Measurements from ENCODE around the gene LAMP5. TPM values are rescaled to one million over a fixed set of nuclear protein-coding genes. Genes with fewer than 3 reads are reported as not detected.

Gene LAMP5
- polyA plus RNA-seq (ENCODE audit: insufficient read length in 3 of 3): 1 to 10 TPM; 7.2 to 8.0 (median 7.5) TPM
- long read RNA-seq, donor 1: 0 reads
- long read RNA-seq, donor 2: 0 reads
- long read RNA-seq, donor 3, partial matches to known transcripts: 0 of 1 reads
- long read RNA-seq, donor 3, other reads (novel, unspliced or antisense): 0 of 1 reads
- long read RNA-seq, donor 4: 0 reads
- long read RNA-seq, donor 5, partial matches to known transcripts: 18 of 22 reads
- long read RNA-seq, donor 5, other reads (novel, unspliced or antisense): 0 of 22 reads
- long read RNA-seq, donor 6: 0 reads
- long read RNA-seq, donor 7, transcript LAMP5-201 (6 exons, 2,039 nt): major isoform, 5 of 5 reads
- long read RNA-seq, donor 7, partial matches to known transcripts: 0 of 5 reads
- long read RNA-seq, donor 7, other reads (novel, unspliced or antisense): 0 of 5 reads
- long read RNA-seq, donor 8, partial matches to known transcripts: 0 of 2 reads
- long read RNA-seq, donor 8, other reads (novel, unspliced or antisense): 0 of 2 reads
- long read RNA-seq, donor 9, partial matches to known transcripts: 0 of 2 reads
- long read RNA-seq, donor 9, other reads (novel, unspliced or antisense): 0 of 2 reads
- long read RNA-seq, donor 10, partial matches to known transcripts: 6 of 10 reads
- long read RNA-seq, donor 10, other reads (novel, unspliced or antisense): 0 of 10 reads
- long read RNA-seq, donor 11, partial matches to known transcripts: 0 of 1 reads
- long read RNA-seq, donor 11, other reads (novel, unspliced or antisense): 0 of 1 reads
- long read RNA-seq, donor 12, partial matches to known transcripts: 0 of 1 reads
- long read RNA-seq, donor 12, other reads (novel, unspliced or antisense): 0 of 1 reads
- long read RNA-seq, donor 13, partial matches to known transcripts: 0 of 5 reads
- long read RNA-seq, donor 13, other reads (novel, unspliced or antisense): 0 of 5 reads
- long read RNA-seq, donor 14: 0 reads
- long read RNA-seq, donor 15, partial matches to known transcripts: 0 of 1 reads
- long read RNA-seq, donor 15, other reads (novel, unspliced or antisense): 0 of 1 reads
- long read RNA-seq, donor 16, partial matches to known transcripts: 0 of 3 reads
- long read RNA-seq, donor 16, other reads (novel, unspliced or antisense): 0 of 3 reads

DNA sequence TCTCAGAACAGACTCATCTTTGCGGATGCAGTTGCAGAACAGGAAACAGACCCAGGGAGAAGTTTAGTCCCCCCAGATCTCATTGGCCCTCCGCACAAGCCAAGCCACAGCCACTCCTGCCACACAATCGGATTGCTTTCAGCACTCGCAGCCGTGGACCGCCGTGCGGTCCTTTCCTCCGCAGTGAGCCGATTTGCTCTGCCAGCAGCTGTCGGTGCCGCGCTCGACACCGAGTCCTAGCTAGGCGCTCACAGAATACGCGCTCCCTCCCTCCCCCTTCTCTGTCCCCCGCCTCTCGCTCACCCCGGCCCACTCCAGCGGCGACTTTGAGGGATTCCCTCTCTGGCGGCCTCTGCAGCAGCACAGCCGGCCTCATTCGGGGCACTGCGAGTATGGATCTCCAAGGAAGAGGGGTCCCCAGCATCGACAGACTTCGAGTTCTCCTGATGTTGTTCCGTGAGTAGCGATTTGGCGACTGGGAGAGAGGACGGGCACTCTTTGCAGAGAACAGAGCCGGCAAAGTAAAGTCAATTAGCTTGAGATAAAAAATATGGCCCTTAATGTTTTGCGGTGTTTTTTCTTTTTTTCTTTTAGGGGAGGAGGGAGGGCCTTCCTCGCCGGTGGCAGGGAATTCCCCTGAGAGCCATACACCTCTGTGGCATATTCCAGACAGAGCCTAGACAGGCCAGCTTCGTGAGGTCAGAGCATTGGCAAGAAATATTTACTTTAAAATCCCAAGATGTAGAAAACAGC, at the start of gene LAMP5:
LAMP5 (plus strand) TSS at position 130 of the 753 bp plus-strand sequence; CDS start at position 393, 263 bp downstream.
- DNase-seq (ENCODE audit: extremely low read depth in 1 of 11, low read depth in 9 of 11, low spot score in 4 of 11): peak in 7 of 11 donors; percentile 59 to 71 (median 63)

DNA sequence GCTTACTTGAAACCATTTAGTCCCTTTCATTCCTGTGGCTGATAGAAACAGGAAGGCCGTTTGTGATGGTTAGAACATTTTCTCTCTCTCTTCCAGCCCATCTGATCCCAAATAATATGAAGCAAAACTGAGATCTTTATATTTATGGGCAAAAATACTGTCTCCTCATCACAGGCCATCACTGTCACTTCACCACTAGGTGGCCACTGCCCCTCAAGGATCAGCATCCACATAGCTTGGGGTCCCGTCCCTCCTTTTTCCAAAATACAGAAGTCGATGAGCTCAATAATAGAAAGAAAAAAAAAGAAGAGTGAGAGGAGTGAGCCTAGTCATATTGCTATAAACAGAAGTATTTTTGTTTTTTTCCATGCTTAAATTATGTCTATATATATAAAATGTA, 46.4 kb upstream of the LAMP5 start:
- no peak for DNase-seq (ENCODE audit: extremely low read depth in 1 of 11, low read depth in 9 of 11, low spot score in 4 of 11)

- no peak for DNase-seq (ENCODE audit: extremely low read depth in 1 of 11, low read depth in 9 of 11, low spot score in 4 of 11)
Observed at GRCh38 chr20:9474835-9475415, 39.5 kb upstream of the LAMP5 start.

DNA sequence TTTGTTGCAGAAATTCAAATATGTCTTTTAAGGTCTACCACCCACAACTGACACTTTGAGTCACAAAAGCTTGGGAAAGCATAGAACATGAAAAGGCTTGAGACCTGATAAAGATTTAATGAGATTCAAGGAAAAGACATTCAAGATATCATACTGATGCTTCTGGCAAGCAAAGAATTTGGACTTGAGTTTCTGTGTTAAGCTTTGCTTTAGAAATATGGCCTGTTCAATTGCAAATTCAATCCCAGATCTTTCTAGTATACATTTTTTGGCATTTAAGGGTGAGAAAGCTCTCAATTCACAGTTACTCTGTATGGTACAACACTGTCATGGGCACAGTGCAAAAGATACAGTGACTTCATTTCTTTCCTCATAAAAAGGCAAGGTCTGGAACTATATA, 38.9 kb upstream of the LAMP5 start:
- DNase-seq (ENCODE audit: extremely low read depth in 1 of 11, low read depth in 9 of 11, low spot score in 4 of 11): no peak

DNA sequence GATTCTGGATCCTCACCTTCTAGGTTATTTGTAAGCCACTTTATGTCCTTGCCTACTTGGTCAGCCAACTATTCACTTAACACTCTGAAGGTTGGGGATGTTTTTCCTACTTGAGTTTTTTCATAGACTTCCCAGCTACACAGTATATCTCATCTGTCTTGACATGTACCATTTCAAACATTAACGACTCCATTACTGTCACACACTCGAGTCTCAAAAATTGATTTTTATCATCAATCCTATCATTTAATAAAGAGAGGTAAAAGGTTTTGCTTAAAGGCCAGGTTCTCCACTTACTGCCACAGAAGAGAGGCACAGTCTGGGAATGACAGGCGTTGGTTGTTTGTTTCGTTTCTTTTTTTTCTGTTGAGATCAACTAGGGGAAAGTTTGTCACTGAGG, 38.2 kb upstream of the LAMP5 start:
- DNase-seq (ENCODE audit: extremely low read depth in 1 of 11, low read depth in 9 of 11, low spot score in 4 of 11): no peak

- DNase-seq (ENCODE audit: extremely low read depth in 1 of 11, low read depth in 9 of 11, low spot score in 4 of 11): no peak
Observed at GRCh38 chr20:9476637-9477036, 37.8 kb upstream of the LAMP5 start.

GRCh38 chr20:9478771-9479170, 35.6 kb upstream of the LAMP5 start:
- no peak for DNase-seq (ENCODE audit: extremely low read depth in 1 of 11, low read depth in 9 of 11, low spot score in 4 of 11)

- no peak for DNase-seq (ENCODE audit: extremely low read depth in 1 of 11, low read depth in 9 of 11, low spot score in 4 of 11)
Observed at GRCh38 chr20:9480066-9480465, 34.3 kb upstream of the LAMP5 start.

DNA sequence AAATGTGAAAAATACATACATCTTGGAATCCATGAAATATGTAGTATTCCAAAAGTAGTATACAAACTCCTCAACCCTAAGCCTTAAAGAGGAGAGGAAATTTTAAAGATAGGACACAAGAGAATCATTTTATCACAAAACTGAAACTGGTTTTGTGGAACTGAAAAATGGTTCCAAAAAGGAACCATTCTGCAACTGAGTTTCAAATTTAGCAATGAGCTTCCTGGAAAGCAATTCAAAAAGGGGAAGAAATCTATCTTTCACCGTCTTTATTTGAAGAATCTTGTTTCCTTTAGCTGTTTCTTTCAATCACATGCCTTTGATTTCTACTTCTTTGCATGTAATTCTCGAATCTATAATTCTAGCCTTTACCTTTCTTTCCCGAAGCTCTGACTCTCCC, 32.2 kb upstream of the LAMP5 start:
- no peak for DNase-seq (ENCODE audit: extremely low read depth in 1 of 11, low read depth in 9 of 11, low spot score in 4 of 11)

DNA sequence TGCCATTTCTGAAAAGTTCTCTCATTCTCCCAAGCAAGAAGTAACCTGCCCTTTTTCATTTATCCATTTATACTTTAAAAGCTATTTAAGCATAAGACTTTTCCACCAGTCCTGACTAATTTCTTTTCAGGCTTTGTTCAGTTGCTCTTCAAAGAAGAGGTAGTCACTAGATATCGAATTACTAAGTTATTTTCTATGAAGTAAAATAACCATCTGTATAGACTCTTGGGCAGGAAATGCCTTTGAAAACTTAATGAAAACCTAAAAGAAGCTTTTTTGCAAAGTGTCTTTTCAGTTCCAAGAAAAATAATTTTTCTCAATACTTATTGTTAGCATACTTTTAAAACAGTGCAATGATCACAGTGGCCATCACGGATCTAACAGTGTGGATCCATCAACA, 31.3 kb upstream of the LAMP5 start:
- DNase-seq (ENCODE audit: extremely low read depth in 1 of 11, low read depth in 9 of 11, low spot score in 4 of 11): no peak

GRCh38 chr20:9485614-9486340, 28.6 kb upstream of the LAMP5 start:
- DNase-seq (ENCODE audit: extremely low read depth in 1 of 11, low read depth in 9 of 11, low spot score in 4 of 11): no peak

DNA sequence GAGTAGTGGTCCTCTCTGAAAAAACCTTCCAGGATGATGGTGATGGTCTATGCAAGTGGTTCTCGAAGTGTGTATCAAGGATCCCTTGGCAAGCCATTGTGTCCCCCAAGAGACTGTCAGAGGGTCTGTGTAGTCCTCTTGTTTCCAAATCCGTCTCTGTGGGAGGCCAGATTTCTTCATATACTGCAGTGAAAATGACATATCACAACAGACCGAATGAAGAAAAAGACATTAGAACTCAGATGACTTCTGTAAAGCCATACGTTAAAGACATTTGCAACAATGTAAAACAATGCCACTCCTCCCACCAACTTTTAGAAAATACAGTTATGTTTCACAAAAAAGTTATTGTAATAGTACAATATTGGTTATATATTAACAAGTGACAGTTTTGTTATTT, 27.2 kb upstream of the LAMP5 start:
- no peak for DNase-seq (ENCODE audit: extremely low read depth in 1 of 11, low read depth in 9 of 11, low spot score in 4 of 11)

GRCh38 chr20:9488063-9488462, 26.3 kb upstream of the LAMP5 start:
- DNase-seq (ENCODE audit: extremely low read depth in 1 of 11, low read depth in 9 of 11, low spot score in 4 of 11): no peak

DNA sequence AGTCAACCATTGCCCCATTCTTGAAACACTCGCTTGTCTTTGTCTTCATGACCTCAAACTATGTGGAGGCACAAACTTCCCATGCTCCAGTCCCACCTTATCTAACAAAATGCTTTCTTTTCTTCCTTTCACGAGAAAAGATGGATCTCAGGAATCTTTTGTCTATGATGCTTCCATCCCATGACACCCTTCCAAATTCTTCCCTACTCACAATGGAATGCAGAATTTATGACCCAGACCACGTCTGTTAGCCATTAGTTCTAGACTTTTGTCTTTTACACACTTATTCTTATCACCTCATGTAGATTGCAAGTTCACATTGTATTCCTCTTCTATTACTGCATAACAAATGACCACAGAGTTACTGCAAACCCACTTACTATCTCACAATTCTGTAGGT, 24.2 kb upstream of the LAMP5 start:
- DNase-seq (ENCODE audit: extremely low read depth in 1 of 11, low read depth in 9 of 11, low spot score in 4 of 11): no peak

- DNase-seq (ENCODE audit: extremely low read depth in 1 of 11, low read depth in 9 of 11, low spot score in 4 of 11): no peak
Observed at GRCh38 chr20:9490631-9491030, 23.8 kb upstream of the LAMP5 start.

DNA sequence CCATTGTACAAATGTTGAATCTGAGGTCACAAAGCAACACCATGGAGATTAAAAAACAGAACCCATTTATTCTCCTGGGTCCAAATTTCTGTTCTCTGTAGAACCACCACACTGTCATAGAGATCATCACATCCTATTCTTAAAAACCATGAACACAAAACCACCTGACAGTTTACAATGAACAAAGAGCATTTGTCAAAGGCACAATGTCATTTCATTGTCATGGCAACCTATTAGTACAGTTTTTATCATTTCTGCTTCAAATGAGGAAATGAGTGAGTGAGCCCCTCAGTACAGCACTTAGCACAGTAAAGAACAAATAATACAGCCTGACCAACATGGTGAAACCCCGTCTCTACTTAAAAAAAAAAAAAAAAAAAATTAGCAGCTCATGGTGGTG, 23.1 kb upstream of the LAMP5 start:
- DNase-seq (ENCODE audit: extremely low read depth in 1 of 11, low read depth in 9 of 11, low spot score in 4 of 11): no peak

DNA sequence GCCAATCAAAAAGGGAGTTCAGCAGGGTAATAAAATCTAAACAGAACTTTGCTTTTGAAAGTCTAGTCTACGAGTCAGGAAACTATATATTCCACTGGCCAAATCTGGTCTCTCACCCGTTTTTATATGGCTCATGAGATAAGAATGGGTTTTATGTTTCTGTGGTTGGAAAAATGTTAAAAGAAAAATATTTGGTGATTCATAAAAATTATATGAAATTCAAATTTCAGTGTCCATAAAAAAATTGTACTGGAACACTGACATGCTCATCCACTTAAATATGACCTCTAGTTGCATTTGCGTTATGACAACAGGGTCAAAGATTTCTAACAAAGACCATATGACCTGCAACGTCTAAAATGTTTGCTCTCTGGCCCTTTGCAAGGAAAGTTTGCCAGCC, 22.3 kb upstream of the LAMP5 start:
- no peak for DNase-seq (ENCODE audit: extremely low read depth in 1 of 11, low read depth in 9 of 11, low spot score in 4 of 11)

- no peak for DNase-seq (ENCODE audit: extremely low read depth in 1 of 11, low read depth in 9 of 11, low spot score in 4 of 11)
Observed at GRCh38 chr20:9493803-9494202, 20.6 kb upstream of the LAMP5 start.
